NCI-H128 (cell line): ENCODE data around the gene CEMIP.

ENCODE experiments used
- DNase-seq: peaks from one replicate; lab custom pipeline; 2025; ENCODE audit not compliant: unreplicated experiment; lab: John Stamatoyannopoulos, UW

The CEMIP gene

DNA sequence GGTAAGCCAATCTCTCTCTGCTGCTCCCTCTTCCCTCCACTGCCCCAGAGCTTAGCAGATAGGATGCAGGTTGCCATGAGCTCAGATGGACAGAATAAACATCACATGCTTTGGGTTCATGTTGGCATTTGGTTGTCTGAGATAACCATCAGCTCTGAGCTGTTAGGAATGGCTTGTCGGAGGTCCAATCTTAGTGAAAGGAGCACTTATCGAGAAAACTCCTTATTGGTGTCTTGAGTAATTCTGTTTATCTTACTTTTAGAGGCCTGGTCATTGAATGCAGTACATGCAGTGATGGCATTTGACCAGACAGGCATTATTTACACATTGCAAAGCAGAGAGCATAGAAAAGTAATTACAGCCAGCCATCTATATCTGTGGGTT, 99.7 kb downstream of the CEMIP start:
- DNase-seq, result no peak

DNA sequence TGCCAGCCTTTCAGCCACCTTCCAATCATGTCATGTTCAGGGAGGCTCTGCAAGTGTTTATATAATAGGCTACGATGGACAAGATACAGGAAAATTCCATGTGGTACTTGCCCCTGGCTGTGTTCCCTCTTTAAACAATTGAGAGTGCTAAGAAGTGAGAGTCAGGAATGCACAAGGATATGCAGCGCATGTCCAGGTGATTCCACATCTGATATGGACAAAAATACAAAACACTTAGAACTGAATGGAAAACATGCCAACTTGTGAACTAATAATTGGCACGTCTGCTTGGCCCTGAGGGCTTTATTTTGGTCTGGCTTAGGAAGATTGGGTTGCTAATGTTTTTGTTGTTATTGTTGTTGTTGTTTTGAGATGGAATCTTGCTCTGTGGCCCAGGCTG, 100.9 kb downstream of the CEMIP start:
- no peak for DNase-seq

DNA sequence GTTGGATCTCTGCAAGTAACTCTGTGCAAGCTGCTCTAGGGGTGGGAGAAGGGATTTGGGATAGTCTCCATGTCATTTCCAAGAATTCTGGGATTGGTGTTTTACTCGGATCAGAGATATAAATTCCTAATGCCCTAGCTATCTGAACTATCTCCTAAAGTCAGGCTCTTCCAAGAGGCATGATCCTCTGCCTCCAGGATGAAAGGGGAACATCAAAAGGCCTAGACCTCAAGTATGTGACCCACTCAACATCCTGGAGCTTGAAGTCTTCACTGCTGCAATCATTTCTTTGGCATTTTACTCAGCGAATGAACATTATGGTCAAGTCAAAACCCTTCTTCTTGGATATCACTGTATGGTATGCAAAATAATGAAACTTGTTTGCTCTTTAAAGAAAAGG, 104.5 kb downstream of the CEMIP start:
- DNase-seq, result no peak

DNA sequence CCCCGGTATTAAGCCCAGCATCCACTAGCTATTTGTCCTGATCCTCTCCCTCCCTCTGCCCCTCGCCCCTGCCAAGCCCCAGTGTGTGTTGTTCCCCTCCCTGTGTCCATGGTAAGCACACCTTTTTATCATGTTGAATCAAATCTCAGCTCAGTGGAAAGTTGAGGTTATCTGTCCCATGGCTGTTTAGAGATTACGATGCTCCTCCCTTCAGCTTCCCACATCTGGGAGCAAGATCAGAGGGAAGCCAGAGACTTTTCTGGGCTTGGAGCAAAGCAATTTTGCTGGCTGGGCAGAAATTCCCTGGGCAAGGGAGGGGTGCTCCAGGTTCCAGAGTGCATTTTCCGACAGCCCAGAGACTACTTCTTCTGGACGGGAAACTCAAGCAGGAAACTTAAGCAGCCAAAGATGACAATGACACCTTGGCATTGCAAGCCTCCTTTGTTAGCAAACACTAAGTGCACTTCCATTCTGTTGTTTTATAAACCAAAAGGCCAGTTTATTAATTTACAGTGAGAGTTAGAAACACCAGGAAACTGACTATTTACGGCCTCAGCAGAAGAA, 105.9 kb downstream of the CEMIP start:
- no peak for DNase-seq

DNA sequence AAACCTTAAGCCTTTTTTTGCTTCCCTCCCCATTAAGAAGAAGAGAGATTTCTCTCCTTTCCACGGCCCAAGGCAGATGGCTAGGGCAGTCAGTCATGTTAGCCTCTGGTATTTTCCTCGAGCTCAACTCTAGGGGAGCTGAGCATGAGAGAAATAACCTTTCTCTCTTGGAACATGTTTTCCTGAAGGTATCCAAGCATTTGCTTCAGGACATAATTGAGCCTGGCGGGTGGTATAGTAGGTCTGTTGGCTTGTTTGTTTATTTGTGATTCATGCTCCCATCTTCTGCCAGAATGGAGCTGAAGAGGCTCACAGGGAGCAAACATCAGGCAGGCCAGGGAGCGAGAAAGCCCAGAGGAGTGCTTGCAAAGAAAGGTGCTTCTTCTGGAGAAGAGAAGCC, 108.0 kb downstream of the CEMIP start:
- no peak for DNase-seq

DNA sequence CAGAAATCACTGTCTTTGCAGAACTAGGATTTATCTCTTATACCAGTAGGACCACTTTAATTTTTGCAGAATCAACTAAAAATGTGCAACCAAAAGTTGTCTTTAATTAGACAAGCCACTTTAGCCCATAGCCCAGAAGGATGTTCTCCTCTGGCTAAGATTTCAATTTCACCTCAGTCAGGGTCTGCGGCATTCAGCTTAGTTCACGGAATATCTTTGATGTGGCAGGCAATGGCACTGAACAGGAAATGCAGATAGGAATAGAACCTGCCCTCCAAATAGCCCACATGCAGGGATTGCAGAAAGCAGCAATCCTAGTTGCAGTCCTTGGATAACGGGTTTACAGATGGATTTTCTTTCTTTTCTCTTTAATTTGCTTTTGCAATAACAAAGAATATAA, 109.7 kb downstream of the CEMIP start:
- DNase-seq, result no peak

DNA sequence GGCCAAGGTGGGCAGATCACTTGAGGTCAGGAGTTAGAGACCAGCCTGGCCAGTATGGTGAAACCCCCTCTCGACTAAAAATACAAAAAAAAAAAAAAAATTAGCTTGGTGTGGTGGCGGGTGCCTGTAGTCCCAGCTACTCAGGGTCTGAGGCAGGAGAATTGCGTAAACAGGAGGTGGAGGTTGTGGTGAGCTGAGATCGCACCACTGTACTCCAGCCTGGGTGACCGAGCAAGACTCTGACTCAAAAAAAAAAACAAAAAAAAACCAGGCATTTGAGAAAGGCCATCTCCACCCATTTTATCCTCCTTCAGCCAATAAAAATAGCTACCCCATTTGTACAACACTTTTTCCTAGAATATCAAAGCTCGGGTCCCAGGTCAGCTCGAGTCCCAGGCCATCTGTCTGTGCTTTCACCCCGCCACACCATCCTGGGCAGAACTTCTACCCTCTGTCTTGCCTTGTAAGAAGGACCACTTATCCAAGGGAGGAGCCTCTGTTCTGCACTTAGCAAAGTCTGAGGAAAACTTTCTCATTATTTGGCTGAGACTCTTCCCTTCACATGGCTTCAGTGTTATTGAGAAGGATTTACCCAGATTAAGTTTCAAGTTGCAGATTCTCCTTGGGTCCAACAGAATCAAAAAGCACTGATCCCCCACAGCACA, 111.3 kb downstream of the CEMIP start:
- DNase-seq, result no peak

DNA sequence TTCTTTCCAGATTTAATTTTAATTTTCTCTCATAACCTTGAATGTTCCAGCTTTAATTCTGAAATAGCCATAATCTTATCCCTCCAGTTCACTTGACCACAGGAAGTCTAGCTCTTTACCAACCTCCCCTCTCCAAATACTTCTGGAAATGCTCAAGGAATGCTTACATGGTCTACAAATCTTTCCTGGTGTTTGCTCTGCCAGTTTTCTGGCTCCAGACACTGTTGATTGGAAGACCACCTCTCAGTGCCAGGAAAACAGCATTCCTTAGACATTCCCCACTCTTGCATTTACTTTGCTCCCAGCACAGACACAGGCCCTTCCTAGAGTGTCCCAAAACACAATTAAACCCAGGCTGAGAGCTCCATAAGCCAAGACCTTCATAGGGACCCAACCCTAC, 111.8 kb downstream of the CEMIP start:
- no peak for DNase-seq

DNA sequence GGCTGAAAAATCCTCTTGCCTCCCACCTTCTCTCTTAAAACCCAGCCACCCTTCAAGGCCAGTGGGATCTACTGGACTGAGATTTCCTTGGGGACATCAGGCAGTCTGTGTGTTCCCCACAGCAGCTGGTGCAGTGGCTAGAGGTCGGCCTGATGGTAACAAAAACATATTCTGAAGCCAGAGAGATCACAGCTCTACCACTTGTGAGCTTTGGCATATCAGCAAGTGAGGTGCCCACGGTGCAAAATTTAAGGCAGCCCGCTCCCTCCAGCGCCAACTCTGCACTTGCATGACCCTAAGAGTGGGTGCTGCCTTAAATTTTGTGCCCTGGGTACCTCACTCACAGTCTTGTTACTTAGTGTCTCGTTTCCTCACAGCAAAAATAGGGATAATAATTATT, 113.2 kb downstream of the CEMIP start:
- no peak for DNase-seq

DNA sequence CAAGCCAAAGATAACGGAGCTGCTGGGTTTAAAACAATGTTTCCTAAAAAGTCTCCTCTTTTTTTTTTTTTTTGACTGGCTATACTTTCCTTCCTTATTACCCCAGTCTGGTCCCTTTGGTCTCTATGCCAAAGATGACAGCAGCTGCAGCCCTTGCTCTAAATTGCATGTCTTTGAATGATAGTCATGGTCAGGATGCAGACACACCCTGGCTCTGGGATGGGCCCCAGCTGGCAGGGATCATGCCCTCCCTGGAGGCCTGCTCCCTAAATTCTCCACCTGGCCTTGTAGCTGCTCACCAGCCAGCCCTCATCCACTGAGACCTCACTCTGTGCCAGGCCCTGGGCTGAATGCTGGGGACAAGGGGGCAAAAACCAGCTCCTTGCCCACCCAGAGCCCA, 114.6 kb downstream of the CEMIP start:
- no peak for DNase-seq

DNA sequence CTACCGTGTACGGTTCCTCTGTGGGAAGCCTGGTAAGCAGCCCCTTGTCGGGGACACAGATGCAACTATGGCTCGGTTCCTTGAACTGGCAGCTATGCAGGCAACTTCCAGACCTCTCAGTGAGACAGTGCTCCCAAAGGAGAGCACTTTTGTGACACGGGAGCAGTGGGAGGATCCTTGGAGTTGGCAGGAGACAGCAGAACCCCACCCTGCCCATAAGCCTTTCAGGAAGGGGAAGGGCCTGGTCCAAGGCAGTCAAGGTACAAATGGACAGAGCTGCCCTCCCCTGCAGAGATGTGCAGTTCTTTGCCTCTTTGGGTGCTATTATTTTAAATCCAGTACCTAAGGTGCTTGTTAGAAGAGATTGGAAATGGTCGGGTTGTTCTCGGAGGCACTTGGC, 115.9 kb downstream of the CEMIP start:
- no peak for DNase-seq

DNA sequence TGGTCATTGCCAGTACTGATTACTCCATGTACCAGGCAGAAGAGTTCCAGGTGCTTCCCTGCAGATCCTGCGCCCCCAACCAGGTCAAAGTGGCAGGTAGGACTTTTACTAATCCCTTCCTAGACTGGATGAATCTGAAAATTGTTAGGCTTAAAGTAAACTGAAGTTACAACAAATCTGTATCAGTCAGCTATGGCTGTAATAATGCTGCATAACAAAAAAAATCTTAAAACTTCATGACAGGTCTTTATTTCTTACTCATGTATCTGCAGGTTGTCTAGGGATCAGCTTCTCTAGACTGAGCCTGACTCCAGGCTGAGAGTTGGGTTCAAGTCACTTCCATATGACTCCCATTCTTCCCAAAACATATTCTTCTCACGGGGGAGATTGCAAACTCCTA, 116.8 kb downstream of the CEMIP start:
- DNase-seq, result no peak

DNA sequence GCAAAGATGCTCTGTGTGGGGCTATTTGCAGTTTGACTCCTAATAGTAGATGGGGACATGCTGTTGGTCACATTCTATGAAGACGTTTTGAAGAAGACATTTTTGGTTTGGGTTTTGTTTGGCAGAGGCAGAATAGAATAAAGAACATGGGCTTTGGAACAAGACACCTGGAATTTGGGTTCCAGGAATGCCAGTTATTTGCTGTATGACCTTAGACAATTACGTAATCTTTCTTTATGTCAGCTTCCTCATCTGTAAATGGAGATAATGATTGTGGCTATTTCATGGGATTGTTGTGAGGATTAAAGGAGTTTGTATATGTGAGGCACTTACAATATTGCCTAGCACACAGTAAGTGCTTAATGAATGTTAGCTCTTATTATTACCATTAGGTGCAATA, 118.9 kb downstream of the CEMIP start:
- no peak for DNase-seq

DNA sequence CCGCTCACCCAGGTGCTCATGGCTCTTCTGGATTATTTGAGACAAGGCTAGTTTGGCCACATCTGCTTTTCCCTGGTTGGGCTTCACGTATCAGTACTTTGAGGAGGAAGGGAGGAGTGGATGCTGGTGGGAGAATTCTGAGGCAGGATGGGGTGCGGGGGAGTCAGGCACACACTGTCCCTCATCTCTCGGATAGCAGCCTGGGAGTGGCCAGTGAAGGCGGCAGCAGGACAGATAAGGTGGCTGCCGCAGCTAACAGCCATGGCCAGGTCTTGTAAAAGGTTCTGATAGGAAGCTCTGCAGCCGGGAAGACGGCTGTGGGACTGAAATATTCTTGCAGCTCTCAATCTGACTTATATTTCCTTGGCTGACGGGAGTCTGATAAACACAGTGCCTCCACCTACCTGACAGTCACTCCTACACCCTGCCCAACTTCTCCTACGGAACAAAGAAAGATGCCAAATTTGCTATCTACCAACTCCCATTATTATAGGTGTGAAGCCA, 123.2 kb downstream of the CEMIP start:
- no peak for DNase-seq

DNA sequence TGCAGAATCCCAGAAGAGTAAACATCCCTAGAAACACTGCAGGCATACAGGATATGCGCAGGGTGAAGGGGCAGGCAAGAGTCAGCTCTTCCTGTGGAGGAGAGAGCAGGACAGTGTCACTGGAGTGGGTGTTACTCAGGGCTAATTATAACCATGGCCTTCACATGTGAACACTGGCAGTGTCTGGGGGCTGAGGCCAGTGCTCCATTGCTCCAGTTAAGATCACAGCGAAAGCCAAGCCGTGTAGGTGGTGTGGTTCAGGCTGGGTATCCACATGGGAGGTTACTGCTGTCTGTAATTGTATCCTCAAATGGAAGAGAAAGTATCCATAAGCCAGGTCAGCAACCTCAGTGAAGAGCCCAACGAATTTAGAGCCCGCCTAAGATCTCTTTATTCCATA, 125.8 kb downstream of the CEMIP start:
- DNase-seq, result no peak

DNA sequence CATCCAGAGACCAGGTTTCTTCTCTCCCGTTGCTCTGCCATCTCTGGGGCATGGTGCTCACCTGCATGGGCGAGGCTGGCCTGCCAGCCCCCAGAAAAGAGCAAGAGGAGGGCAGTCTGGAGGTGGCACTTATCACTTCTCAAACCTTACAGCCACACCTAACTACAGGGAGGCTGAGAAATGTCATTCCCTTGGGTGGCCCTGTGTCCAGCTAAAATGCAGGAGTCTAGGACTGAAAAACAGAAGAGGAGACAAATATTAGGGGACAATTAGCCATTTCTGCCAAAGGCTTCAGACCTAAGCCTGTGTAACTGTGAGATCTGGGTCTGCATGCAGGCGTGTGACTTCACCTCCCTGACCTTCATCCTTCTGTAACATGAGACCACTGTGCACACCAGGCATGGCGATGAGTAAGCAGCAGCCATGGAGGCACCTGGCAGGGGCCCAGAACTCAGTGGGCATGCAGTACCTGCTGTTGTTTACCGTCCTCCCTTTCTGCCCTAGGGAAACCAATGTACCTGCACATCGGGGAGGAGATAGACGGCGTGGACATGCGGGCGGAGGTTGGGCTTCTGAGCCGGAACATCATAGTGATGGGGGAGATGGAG, 127.1 kb downstream of the CEMIP start:
- peak; percentile 33 for DNase-seq

DNA sequence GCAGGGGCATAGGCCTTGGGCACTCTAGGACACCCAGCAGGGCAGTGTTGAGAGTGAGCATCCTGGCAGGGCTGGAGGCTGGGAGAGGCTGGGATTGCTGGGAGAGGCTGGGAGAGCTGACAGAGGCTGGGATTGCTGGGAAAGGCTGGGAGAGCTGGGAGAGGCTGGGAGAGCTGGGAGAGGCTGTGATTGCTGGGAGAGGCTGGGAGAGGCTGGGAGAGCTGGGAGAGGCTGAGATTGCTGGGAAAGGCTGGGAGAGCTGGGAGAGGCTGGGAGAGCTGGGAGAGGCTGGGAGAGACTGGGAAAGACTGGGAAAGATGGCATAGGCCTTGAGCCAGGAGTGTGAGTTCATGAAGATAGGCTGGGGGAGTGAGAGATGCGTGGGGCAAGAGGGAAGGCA, 132.7 kb downstream of the CEMIP start:
- no peak for DNase-seq

DNA sequence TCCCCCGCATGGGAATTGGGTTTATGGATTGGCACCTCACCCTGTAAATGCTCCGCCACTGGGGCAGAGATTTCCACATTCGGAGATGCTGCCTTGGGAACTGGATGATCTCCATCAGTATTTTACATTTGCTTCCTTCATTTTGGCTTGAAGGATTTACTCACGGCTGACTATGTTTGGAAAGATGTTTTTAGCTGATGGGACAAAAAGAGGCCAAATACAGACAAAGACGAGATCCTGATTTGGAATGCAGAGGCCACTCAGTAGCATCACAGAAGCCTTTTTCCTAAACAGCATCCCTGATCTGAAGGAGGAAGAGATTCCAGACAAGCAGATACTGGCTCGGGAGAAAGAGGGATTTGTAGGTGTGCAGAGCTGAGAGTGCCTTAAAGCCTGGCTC, 133.5 kb downstream of the CEMIP start:
- DNase-seq, result no peak

DNA sequence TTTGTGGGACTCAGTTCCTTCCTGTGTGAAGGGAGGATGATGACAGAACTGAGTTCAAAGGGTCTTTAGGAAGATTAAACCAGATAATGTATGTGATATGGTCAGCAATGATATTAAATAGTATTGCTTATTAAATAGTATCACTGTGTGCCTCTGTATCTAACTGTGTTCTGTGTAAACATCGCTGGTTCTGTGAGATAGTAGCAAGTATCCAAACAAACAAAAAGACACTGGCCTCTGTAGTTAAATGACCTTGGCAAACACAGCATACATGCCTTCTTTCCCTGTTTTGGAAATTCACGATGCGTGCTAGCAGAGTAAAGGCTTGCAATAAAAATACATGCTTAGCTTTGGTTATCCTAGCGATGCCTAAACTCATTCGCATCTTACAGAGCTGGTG, 134.4 kb downstream of the CEMIP start:
- DNase-seq, result no peak

DNA sequence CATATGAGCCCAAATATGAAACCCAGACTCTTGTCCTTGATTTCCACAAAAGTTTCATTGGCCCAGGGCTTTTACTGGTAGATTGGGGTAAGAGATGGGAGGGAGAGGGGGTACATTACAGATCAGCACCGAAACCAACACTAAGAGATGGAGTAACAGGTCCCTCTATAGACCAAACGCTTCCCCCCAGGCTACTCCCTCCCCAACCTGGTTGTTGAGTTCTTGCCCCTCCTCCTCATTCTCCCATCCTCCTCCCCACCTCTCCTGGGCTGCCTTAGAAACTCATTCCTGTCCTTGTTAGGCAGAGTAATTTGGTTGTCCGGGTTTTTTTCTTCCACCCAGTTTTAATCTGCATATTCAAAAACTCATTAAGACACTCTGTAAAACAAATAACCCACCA, 136.3 kb downstream of the CEMIP start:
- no peak for DNase-seq

DNA sequence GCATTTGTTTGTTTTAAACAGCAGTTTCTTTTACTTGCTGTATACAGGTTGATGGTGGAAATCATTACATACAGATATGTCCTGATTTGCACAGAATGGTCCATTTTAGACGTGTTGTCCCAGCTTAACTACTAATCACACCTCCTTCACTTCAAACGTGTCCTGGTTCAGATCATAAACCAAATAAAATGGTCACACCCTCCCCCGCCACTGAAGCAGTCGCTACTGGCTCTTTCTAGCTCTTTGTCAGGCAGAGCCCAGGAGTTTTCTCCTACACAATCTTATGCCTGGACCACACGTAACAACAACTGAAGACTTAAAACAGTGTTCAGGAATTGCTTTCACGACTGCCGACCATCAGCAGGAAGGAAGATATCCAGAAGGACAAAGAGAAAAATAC, 136.9 kb downstream of the CEMIP start:
- no peak for DNase-seq

DNA sequence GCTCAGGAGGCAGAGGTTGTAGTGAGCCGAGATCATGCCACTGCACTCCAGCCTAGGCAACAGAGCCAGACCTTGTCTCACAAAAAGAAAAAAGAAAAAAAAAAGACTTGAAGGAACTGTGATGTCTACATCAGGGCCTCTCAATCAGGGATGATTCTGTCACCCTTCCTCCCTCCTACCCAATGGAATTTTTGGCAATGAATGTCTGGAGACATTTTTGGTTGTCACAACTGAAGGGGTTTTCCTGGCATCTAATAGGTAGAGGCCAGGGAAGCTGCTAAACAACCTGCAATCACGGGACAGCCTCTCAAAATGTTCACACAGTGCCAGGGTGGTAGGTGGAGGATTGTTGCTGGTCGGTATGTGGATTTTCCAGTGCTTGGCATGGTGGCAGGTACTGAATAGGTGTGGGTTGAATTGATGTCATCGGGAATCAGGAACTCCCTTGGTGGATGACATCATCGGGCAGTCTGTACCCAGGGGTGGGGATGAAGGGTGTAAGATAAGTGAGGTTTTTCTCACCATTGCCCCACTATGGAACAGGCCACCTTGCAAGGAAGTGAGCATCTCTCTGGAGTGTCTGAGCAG, 139.1 kb downstream of the CEMIP start:
- no peak for DNase-seq
